Measurements from ENCODE around the gene ARAP3.

Gene ARAP3

GRCh38 chr5:141641634-141642267, 40.3 kb downstream of the ARAP3 start:
- DNase-seq (ENCODE audit: low read depth in 2 of 2) = no peak

- DNase-seq (ENCODE audit: low read depth in 2 of 2) = no peak
Observed at GRCh38 chr5:141640698-141641097, 41.3 kb downstream of the ARAP3 start.

- DNase-seq (ENCODE audit: low read depth in 2 of 2) = no peak
Observed at GRCh38 chr5:141640051-141640415, 42.0 kb downstream of the ARAP3 start.

- DNase-seq (ENCODE audit: low read depth in 2 of 2) = no peak
Observed at GRCh38 chr5:141639357-141640050, 42.5 kb downstream of the ARAP3 start.

- no peak for DNase-seq (ENCODE audit: low read depth in 2 of 2)
Observed at GRCh38 chr5:141638771-141639170, 43.3 kb downstream of the ARAP3 start.

GRCh38 chr5:141637767-141638419, 44.1 kb downstream of the ARAP3 start:
- DNase-seq (ENCODE audit: low read depth in 2 of 2) = no peak

GRCh38 chr5:141637123-141637766, 44.8 kb downstream of the ARAP3 start:
- DNase-seq (ENCODE audit: low read depth in 2 of 2) = no peak

- peak; percentile 89 to 91 for DNase-seq (ENCODE audit: low read depth in 2 of 2)
Observed at GRCh38 chr5:141636413-141637122, 45.5 kb downstream of the ARAP3 start, which contains the start of the genes HDAC3 and RELL2. HDAC3 (minus strand) TSS chr5:141636849; CDS start chr5:141636790, 59 bp downstream. RELL2 (plus strand) TSS chr5:141636997; CDS start chr5:141638226, 1,229 bp downstream.

- DNase-seq (ENCODE audit: low read depth in 2 of 2) = no peak
Observed at GRCh38 chr5:141636106-141636412, 46.0 kb downstream of the ARAP3 start.

GRCh38 chr5:141635646-141636045, 46.4 kb downstream of the ARAP3 start:
- DNase-seq (ENCODE audit: low read depth in 2 of 2) = no peak

- DNase-seq (ENCODE audit: low read depth in 2 of 2) = no peak
Observed at GRCh38 chr5:141634720-141635119, 47.3 kb downstream of the ARAP3 start.

GRCh38 chr5:141633871-141634561, 48.0 kb downstream of the ARAP3 start:
- no peak for DNase-seq (ENCODE audit: low read depth in 2 of 2)

GRCh38 chr5:141632650-141633049, 49.4 kb downstream of the ARAP3 start:
- DNase-seq (ENCODE audit: low read depth in 2 of 2) = no peak

- no peak for DNase-seq (ENCODE audit: low read depth in 2 of 2)
Observed at GRCh38 chr5:141630570-141631140, 51.4 kb downstream of the ARAP3 start.

GRCh38 chr5:141628175-141628788, 53.7 kb downstream of the ARAP3 start:
- DNase-seq (ENCODE audit: low read depth in 2 of 2) = no peak

GRCh38 chr5:141623611-141624010, 58.4 kb downstream of the ARAP3 start:
- DNase-seq (ENCODE audit: low read depth in 2 of 2) = no peak

GRCh38 chr5:141623186-141623585, 58.8 kb downstream of the ARAP3 start:
- DNase-seq (ENCODE audit: low read depth in 2 of 2) = no peak

GRCh38 chr5:141618804-141619554, 63.1 kb downstream of the ARAP3 start, which contains the start of gene DIAPH1:
DIAPH1 (minus strand) TSS chr5:141619000; CDS start chr5:141618914, 86 bp downstream.
- peak; percentile 97 to 98 for DNase-seq (ENCODE audit: low read depth in 2 of 2)

- DNase-seq (ENCODE audit: low read depth in 2 of 2) = no peak
Observed at GRCh38 chr5:141618030-141618803, 63.8 kb downstream of the ARAP3 start.

Measured in stimulated activated CD8-positive, alpha-beta memory T cell treated with anti-CD3 and anti-CD28 coated beads, Interleukin-2, amount 100 ng/mL, for 1 hour (primary cell).